Cortex of kidney (tissue), 1 donor: ENCODE measurements around the gene MAP2K1.

Experiments used
- DNase-seq: peaks from one replicate; lab custom pipeline; 2025; lab: John Stamatoyannopoulos, UW

MAP2K1 gene

DNA sequence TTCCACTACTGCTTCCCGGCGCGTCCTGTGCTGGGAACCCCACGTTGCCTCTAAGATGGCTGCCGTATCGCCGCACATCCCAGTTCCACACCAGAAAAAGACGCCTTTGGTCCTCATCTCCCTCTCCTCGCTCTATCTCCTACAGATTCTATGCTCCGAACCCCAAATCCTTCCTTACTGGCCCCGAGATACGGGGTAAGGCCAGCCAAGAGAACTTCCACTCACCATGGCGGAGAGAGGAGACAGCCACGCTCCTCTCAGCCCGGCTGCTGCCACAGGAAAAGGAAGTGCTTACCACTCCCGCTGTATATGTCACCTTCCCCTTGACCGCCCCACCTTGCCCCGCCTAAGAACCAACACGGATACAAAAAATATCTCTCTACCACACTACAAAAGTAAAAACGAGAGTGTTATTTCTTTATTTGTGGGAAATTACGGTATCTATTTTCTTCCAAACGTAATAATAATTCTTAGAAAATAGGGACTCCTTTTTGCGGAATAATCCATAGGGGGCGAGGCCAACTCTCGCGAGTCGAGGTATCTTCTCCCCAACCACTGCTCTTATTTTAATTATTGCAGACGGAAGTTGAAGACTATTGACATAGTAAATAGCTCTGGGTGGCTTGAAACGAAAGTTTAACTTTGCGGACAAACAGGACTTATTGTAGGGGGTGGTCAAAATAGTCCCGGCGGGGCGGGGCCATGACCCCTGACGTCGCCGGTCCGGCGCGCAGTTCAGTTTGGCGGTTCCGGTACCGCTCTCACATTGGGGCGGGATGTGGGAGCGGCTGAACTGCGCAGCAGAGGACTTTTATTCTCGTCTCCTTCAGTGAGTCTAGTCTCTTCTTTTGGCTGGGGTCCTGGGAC is 118.1 kb downstream of the MAP2K1 start, which contains the start of the genes RPL4 and ZWILCH:
TSS of gene RPL4 (minus strand) at position 293 of the 867 bp plus-strand sequence. CDS start at position 228, 65 bp downstream.
TSS of gene ZWILCH (plus strand) at position 764 of the 867 bp plus-strand sequence. CDS start at position 777, 13 bp downstream.
- DNase-seq, result no peak

DNA sequence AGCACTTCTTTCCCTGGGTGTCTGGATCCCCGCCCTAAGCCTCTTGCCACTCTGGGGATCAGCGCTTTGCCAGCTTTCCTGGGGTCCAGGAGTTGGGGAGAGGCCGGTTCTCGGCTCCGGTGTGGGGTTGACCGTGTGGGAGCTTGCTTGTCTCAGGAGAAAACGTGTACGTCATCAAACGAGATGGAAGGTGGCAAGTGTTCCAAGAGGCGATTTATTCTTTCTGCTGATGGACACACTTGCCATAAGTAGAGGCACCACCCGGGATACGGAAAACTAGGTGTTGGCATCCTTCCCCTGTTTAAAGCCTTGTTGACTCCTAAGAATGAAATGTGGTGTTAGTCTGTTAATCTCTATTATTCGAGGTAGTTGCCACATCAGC is 118.7 kb downstream of the MAP2K1 start:
- no peak for DNase-seq

DNA sequence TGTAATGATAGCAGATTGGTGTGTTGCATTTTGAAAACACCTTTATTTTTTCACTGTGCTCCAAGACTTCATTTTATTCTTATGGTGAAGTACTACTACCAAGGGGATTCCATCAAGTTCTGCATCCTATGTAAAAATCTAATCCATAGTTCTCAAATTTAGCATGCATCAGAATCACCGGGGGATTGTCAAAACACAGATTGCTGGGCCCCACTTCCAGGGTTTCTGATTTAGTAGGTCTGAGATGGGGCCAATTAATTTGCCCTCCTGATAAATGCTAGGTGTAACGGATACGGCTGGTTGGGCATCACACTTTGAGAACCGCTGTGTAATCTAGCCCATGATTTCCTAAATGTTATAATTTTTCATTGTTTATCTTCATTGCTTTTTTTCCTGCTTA is 119.1 kb downstream of the MAP2K1 start:
- no peak for DNase-seq

DNA sequence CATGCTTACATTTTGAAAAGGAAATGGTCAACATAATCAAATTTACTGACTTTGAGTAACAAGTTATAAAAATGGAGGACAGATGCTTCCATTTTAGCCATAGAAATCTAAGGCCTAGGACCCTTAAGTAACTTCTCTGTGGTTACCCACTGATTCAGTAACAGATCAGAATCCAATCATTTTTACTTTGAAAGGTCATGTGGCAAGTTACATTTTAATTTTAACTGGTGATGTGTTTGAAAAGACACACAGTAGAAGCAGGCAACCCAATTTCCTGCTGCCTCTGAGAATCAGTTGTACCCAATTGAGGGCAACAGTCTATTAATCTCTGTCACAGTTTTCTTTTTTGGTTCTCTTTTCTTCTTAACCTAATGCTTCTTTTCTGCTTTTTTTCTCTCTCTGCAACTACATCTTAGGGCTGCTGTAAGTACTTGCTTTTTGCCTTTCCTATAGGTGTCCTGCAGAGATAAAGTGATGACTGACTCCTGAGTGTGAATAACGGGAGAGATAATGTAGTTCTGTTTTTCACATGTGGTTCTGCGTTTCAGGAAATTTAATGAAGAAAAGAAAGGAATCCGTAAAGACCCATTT is 121.7 kb downstream of the MAP2K1 start:
- DNase-seq, result no peak

DNA sequence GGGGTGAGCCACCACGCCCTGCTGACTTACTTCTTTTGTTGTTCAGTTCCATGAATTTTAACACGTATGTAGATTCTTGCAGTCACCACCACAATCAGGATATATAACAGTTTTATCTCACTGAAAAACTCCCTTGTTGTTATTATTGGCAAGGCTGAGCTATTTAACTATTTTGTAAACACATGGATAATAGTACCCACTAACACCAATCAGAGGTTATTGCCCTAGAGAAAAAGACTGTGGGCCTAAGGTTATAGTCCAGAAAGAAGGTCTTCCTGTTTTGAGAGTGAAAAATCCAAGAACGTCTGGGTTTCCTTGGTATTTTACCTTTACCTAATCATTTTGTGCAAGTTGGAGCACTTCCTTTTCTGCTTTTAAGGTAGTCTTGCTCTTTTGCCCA is 127.9 kb downstream of the MAP2K1 start:
- no peak for DNase-seq

DNA sequence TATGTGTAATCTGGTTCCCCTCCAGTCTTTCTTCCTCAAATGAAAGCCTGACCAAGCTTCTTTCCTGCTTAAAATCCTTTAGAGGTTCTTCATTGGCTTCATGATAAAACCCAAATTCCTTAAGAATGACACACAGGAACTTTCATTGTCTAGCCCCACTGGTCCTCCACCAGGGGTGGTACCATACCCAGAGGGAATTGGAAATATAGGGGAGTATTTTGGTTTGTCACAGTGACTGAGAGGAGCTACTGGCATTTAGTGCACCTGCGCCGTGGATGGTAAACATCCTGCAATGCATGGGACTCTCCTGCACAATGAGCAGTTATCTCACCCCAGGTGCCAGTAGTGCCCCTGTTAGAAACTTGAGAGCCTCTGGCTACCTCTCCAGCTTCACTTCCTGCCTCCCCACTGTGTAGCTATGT is 129.2 kb downstream of the MAP2K1 start:
- DNase-seq, result no peak

DNA sequence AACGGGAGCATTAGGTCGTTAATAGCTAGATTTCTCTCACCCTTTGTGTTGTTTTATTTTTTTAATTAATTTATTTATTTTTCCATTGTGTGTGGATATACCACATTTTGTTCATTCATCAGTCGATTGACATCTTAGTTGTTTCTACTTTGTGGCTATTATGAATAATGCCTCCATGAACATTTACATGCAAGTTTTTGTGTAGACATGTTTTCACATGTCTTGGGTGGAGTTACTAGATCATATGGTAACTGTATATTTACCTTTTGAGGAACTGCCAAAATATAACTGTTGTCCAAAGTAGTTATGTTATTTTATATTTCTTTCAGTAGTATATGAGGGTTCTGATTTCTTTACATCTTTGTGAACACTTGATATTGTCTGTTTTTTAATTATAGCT is 137.2 kb downstream of the MAP2K1 start:
- DNase-seq, result no peak

DNA sequence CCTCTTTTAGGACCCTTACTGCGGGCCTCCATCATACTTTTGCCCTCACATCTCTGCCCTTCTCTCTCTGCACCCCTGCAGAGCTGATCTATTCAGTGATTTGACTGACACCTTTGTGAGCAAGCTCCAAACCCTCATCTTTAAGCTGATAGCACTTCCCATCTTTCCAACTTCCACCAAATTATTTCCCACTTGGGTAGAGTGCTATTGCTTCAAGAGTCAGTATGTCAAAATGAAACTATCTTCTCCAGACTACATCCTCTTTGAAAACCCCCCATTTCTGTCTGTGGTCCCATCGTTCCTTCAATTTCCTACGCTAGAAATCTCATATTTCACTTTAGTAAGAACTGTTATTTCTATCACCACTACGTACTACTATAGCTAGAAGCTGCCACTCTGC is 138.1 kb downstream of the MAP2K1 start:
- no peak for DNase-seq

DNA sequence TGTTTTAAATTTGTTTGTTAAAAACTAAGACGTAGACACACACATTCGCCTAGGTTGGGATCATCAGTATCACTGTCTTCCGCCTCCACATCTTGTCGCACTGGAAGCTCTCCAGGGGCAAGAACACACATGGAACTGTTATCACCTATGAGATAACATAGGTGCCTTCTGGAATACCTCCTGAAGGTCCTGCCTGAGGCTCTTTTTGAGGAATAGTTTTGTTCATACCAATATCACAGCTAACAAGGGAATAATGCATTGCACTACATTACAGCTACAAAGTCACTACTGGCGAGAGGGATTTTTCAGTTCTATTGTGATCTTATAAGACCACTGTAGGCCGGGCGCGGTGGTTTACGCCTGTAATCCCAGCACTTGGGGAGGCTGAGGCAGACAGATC is 148.3 kb downstream of the MAP2K1 start:
- no peak for DNase-seq
